AG09309 (cell line): Measurements from ENCODE around the gene ENDOD1.

Experiments used
- DNase-seq: peaks from one replicate; pipeline ENCODE4 v3.0.0-alpha.2; 2010; ENCODE audit warnings: low read depth
- H3K4me3 ChIP-seq: 2 replicates; pipeline ENCODE4 v1.5.1; 2011; ENCODE audit warnings: mild to moderate bottlenecking, low read depth, low read length, moderate library complexity; ENCODE audit not compliant: control insufficient read depth
- TF ChIP-seq, protein P1 (sequence below): IDR thresholded peaks from 2 replicates; pipeline ENCODE4 v1.5.1; 2011; ENCODE audit warnings: mild to moderate bottlenecking, low read depth, low read length, inconsistent platforms; ENCODE audit not compliant: insufficient read depth, control insufficient read depth; ENCODE audit errors: missing control alignments

ENDOD1 gene

DNA sequence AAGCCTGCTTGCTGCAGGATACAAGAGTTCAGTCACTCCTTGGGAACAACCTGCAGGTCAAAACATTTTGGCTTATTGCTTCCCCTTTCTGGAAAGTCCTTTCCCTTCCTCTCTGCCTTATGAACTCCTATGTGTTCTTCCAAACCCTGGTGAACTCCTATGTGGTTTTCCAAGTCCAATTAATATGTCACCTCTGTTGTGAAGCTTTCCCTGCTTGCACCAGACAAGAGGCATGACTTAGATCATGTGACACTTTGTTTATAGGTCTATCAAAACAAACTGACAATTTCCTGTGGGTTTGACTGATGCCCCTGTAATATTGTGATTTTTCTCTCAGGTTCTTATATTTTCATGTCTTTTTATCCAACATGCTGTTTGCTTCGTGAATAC is 64.2 kb downstream of the ENDOD1 start:
- no peak overlapping the region for H3K4me3 ChIP-seq
- TF ChIP-seq, protein P1, sequence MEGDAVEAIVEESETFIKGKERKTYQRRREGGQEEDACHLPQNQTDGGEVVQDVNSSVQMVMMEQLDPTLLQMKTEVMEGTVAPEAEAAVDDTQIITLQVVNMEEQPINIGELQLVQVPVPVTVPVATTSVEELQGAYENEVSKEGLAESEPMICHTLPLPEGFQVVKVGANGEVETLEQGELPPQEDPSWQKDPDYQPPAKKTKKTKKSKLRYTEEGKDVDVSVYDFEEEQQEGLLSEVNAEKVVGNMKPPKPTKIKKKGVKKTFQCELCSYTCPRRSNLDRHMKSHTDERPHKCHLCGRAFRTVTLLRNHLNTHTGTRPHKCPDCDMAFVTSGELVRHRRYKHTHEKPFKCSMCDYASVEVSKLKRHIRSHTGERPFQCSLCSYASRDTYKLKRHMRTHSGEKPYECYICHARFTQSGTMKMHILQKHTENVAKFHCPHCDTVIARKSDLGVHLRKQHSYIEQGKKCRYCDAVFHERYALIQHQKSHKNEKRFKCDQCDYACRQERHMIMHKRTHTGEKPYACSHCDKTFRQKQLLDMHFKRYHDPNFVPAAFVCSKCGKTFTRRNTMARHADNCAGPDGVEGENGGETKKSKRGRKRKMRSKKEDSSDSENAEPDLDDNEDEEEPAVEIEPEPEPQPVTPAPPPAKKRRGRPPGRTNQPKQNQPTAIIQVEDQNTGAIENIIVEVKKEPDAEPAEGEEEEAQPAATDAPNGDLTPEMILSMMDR: no peak
- no peak for DNase-seq

DNA sequence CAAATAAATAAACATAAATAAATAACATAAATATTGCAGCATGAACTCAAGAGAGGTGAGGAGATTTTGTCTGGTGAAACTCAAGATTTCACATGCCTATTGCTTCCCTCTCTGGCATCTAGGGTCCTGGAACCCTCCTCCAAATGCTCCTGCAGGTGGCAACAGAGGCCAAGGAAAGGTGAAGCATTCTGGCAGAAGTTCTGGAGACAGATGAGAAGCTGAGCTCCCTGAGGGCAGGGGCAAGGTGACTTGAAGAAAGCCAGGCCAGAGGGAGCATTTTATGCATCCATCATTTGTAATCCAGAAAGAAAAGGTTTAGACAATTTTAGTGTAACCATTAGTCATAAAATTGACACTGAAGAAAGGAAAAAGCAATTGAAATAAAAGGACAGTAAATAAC is 64.9 kb downstream of the ENDOD1 start:
- H3K4me3 ChIP-seq: no peak overlapping the region
- TF ChIP-seq, protein P1: peak; percentile 48
- DNase-seq: no peak

DNA sequence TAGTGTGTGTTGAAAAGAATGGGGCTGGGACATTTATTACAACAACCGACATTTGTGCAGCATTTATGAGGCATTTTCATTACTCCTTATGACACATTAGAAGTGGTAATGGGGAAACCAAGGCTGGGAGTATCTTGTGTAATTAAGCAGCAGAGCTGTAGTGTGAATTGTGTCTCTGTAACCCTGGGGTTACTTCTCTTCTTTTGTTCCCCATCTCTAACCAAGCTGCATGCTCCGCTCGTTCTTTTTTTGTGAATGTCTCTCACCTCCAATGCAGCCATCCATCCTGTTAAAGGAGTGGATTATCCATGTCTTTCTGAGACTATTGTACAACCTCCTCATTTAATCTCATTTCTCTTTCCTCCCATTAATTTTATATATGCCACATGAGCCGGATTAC is 65.7 kb downstream of the ENDOD1 start:
- H3K4me3 ChIP-seq: no peak overlapping the region
- DNase-seq: no peak
- TF ChIP-seq, protein P1: no peak

DNA sequence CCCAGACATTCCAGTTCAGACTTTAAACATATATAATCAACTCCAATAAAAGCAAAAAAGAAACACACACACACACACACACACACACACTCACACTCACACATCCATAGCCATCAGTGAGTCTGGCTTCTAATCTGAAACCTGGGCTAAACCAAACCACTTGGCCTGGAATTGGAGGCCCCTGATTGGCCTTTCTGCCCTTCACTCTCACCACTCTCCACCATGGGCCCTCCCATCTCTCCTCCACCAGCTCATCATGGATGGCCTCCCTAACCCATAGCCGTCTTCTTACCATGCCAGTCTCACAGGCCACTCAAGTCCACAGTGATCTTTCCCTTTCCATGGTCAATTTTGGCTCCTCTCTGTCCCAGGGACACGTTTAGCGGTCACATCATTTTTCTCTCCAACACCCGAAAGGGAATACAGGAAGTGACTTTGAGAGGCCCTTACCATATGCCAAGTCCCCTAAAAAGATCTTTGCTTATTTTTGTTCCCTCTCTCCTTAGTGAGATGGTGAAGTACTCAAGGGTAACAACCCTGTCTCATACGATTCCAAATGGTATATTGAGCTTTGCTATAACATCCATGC is 66.6 kb downstream of the ENDOD1 start:
- no peak for DNase-seq
- TF ChIP-seq, protein P1: no peak

DNA sequence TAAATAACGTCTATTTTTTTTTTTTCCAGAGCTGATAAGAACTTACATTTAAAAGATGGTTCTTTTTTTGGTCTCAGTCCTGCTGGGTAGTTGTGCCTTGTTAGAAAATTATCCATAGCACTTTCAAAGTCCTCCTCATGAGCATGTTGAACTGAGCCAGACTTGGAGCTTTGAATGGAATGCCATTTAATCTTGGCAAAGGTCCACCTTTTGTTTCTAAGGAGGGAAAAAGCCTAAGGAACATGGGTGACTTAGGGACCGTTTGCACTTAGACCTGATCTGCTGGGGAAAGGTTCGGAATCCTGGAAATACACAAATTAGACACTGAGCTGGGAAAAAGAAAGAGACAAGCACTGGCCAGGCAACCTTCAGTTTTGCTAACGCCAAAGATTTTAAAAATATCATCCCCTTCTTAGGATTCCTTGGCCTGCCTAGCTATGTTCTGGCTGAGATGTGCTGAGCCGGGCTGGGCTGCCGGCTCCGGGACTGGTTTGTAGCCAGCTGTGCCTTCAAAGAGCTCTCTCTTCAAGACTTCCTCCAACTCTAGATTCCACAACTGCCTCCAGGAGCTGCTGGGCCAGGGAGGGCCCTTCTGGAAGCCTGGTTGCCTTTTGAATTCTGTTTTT is 67.4 kb downstream of the ENDOD1 start:
- no peak for DNase-seq
- TF ChIP-seq, protein P1: no peak
- H3K4me3 ChIP-seq: no peak overlapping the region

More for the DNA sequence above, 66.6 kb downstream of the ENDOD1 start:
- H3K4me3 ChIP-seq: no peak overlapping the region

DNA sequence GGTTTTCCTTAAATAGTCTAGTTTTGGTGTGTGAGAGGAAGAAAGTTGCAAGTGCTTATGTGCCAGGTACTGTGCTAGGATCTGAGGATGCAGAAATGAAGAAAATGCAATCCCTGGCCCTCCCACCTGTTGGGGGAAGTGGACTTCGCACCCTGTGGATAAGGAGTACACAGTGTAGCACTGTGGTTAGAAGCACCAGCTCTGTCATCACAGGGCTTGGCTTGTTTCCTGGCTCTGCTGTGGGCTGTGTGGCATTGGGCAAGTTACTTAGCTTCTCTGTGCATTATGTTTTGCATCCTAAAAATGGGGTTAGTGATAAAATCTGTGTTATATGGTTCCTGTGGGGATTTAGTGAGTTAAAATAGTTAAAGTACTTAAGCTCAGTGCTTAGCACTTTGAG is 68.2 kb downstream of the ENDOD1 start:
- no peak overlapping the region for H3K4me3 ChIP-seq
- TF ChIP-seq, protein P1: no peak
- no peak for DNase-seq

DNA sequence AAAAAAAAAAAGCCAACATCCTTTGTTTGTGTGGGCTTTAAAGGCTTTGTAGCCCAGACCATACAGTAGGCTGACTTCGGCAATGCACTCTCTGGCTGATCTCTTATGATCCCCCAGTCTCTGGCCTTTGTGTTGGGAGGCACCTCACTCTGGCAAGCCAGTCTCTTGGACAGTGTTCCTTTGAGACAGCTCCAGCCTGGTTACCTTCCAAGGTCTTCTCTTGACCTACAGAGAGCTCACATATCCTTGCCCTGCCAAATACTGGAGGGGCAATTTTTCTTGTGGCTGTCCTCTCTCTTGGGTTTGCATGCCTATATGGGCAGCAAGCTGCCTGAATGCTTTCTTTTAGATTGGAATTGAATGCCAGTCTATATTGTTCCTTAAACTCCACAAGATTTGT is 71.6 kb downstream of the ENDOD1 start:
- DNase-seq: no peak
- no peak overlapping the region for H3K4me3 ChIP-seq
- TF ChIP-seq, protein P1: no peak
